Tibial nerve (tissue), 4 donors: Measurements from ENCODE around the gene TTC33. TPM values are rescaled to one million over a fixed set of nuclear protein-coding genes. Genes with fewer than 3 reads are reported as not detected.
"Not testable (repeated sequence)": the region's sequence is repeated elsewhere in the genome, so short reads cannot be mapped to it uniquely, and the experiment has no call there.

Experiments
- DNase-seq, 2 donors: peaks; one replicate each; pipeline ENCODE4 v3.0.0-alpha.2; 2019; ENCODE audit warnings: low spot score in 2 of 2
- H3K27ac ChIP-seq, 4 donors: fragments of 200-600 bp; sonication (generic) in 3 of 4; one replicate each; pipeline ENCODE4 v1.5.1; 2017 to 2019; ENCODE audit warnings: mild to moderate bottlenecking in 1 of 4
- H3K27me3 ChIP-seq, 2 donors: fragments of 200-600 bp; sonication (generic) in 1 of 2; one replicate each; pipeline versions ENCODE4 v1.5.1 to v1.6.0; 2017 to 2019
- H3K36me3 ChIP-seq, 3 donors: fragments of 200-600 bp; sonication (generic); one replicate each; pipeline ENCODE4 v1.5.1; 2018 to 2019
- H3K4me1 ChIP-seq, 4 donors: fragments of 200-600 bp; sonication (generic) in 3 of 4; one replicate each; pipeline ENCODE4 v1.5.1; 2017 to 2019
- H3K4me3 ChIP-seq, 4 donors: fragments of 200-600 bp; sonication (generic) in 3 of 4; one replicate each; pipeline ENCODE4 v1.5.1; 2017 to 2019; ENCODE audit warnings: mild to moderate bottlenecking in 1 of 4, moderate library complexity in 1 of 4
- H3K9me3 ChIP-seq, 4 donors: fragments of 200-600 bp; sonication (generic) in 3 of 4; one replicate each; pipeline ENCODE4 v1.5.1; 2017 to 2019
- EP300 ChIP-seq, 2 donors: sonication (generic); formaldehyde crosslinking; IDR thresholded peaks; one replicate each; pipeline ENCODE4 v1.6.1; 2017; ENCODE audit warnings: antibody characterized with exemption in 2 of 2, mild to moderate bottlenecking in 1 of 2
- POLR2A ChIP-seq, 2 donors: fragments of 450-650 bp; IDR thresholded peaks; one replicate each; pipeline ENCODE4 v1.6.1; 2017; ENCODE audit warnings: antibody characterized with exemption in 2 of 2, mild to moderate bottlenecking in 2 of 2, moderate library complexity in 2 of 2
- WGBS, 2 donors: methylation state at CpG; one replicate each; pipeline ENCODE4 v1.1.5; 2018; 5-methylcytosine and 5-hydroxymethylcytosine counted together
- total RNA-seq, 4 donors: library from RNA; depleted of rRNA; stranded (reverse); fragments of >200 nt; gene quantifications; one replicate each; pipeline ENCODE4 v1.1.0, GENCODE V29; 2016
- TF ChIP-seq, protein P1 (sequence below), 5 experiments: fragments of 200-600 bp in 3 of 5; fragments of 450-650 bp in 2 of 5; sonication (generic) in 3 of 5; IDR thresholded peaks; one replicate each; pipeline ENCODE4 v1.5.1; 2016 to 2019; ENCODE audit warnings: antibody characterized with exemption in 5 of 5, mild to moderate bottlenecking in 3 of 5, moderate library complexity in 2 of 5

Gene TTC33
- total RNA-seq, 4 donors from 2014 or later = 11.4 to 27.1 (median 19.9) TPM

- H3K4me1 ChIP-seq = no peaks in the 10 kb centered on the region
- H3K27ac ChIP-seq = no peak overlapping the region
- H3K9me3 ChIP-seq = no peaks in the 10 kb centered on the region
- no peak overlapping the region for H3K4me3 ChIP-seq
- DNase-seq = no peak
- H3K27me3 ChIP-seq = no peaks in the 10 kb centered on the region
- TF ChIP-seq EP300 (IDR thresholded peaks at IDR 0.05) (no peak), POLR2A (IDR thresholded peaks at IDR 0.05) (no peak)
- TF ChIP-seq, protein P1, sequence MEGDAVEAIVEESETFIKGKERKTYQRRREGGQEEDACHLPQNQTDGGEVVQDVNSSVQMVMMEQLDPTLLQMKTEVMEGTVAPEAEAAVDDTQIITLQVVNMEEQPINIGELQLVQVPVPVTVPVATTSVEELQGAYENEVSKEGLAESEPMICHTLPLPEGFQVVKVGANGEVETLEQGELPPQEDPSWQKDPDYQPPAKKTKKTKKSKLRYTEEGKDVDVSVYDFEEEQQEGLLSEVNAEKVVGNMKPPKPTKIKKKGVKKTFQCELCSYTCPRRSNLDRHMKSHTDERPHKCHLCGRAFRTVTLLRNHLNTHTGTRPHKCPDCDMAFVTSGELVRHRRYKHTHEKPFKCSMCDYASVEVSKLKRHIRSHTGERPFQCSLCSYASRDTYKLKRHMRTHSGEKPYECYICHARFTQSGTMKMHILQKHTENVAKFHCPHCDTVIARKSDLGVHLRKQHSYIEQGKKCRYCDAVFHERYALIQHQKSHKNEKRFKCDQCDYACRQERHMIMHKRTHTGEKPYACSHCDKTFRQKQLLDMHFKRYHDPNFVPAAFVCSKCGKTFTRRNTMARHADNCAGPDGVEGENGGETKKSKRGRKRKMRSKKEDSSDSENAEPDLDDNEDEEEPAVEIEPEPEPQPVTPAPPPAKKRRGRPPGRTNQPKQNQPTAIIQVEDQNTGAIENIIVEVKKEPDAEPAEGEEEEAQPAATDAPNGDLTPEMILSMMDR (IDR thresholded peaks at IDR 0.05) = no peak
- no peaks in the 10 kb centered on the region for H3K36me3 ChIP-seq
Measured at GRCh38 chr5:40656766-40657165, 99.0 kb downstream of the TTC33 start.

DNA sequence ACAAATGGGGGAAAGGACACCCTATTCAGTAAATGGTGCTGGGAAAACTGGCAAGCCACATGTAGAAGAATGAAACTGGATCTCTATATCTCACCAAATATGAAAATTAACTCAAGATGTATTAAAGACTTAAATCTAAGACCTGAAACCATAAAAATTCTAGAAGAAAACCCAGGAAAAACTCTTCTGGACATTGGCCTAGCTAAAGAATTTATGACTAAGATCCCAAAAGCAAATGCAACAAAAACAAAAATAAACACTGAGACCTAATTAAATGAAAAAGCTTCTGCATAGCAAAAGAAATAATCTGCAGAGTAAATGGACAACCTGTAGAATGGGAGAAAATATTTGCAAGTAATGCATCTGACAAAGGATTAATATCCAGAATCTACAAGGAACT lies 99.7 kb downstream of the TTC33 start:
- not testable (repeated sequence) for DNase-seq, H3K9me3 ChIP-seq, H3K27ac ChIP-seq, H3K36me3 ChIP-seq, H3K4me1 ChIP-seq, H3K4me3 ChIP-seq, H3K27me3 ChIP-seq

DNA sequence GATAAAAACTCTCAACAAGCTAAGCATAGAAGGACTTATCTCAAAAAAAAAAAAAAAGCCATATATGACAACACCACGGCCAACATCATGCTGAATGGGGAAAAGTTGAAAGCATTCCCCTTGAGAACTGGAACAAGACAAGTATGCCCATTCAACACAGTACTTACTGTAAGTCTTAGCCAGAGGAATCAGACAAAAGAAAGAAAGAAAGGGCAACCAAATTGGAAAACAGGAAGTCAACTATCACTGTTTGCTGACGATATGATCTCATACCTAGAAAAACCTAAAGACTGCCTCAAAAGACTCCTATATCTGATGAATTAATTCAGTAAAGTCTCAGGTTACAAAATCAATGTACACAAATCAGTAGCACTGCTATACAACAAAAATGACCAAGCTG lies 100.6 kb downstream of the TTC33 start:
- no peak for DNase-seq
- Histone ChIP-seq H3K27ac (no peak overlapping the region), H3K9me3 (no peaks in the 10 kb centered on the region), H3K4me3 (no peak overlapping the region), H3K27me3 (no peaks in the 10 kb centered on the region), H3K4me1 (no peaks in the 10 kb centered on the region), H3K36me3 (no peaks in the 10 kb centered on the region)
- TF ChIP-seq POLR2A (IDR thresholded peaks at IDR 0.05) (no peak), EP300 (IDR thresholded peaks at IDR 0.05) (no peak)
- TF ChIP-seq, protein P1 (IDR thresholded peaks at IDR 0.05) = no peak
- 29 to 41% methylated on average over 2 of the region's 2 CpGs for WGBS, 2 donors

DNA sequence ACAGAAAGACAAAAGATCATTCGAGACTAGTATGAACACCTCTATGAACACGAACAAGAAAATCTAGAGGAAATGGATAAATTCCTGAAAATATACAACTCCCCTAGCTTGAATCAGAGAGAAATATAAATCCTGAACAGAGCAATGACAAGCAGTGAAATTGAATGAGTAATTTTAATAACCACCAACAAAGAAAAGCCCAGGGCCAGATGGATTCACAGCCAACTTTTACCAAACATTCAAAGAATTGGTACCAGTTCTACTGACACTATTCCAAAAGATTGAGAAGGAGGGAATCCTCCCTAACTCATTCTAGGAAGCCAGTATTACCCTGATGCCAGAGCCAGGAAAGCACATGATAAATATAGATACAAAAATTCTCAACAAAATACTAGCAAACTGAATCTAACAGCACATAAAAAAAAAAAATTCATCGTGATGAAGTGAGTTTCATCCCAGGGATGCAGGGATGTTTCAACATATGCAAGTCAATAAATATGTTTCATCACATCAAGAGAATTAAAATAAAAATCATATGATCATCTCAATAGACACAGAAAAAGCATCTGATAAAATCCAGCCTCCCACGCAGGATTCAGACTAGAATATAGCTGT lies 101.3 kb downstream of the TTC33 start:
- no peak overlapping the region for H3K27ac ChIP-seq
- H3K4me3 ChIP-seq = no peak overlapping the region
- no peaks in the 10 kb centered on the region for H3K9me3 ChIP-seq
- WGBS, 2 donors = 80 to 85% methylated on average over 4 of the region's 4 CpGs
- no peaks in the 10 kb centered on the region for H3K4me1 ChIP-seq
- no peaks in the 10 kb centered on the region for H3K27me3 ChIP-seq
- no peak for TF ChIP-seq POLR2A (IDR thresholded peaks at IDR 0.05)
- TF ChIP-seq, protein P1 (IDR thresholded peaks at IDR 0.05) = no peak
- no peak for TF ChIP-seq EP300 (IDR thresholded peaks at IDR 0.05)
- no peaks in the 10 kb centered on the region for H3K36me3 ChIP-seq
- DNase-seq = no peak

- Histone ChIP-seq H3K27ac (no peak overlapping the region), H3K4me3 (no peak overlapping the region), H3K27me3 (no peaks in the 10 kb centered on the region), H3K9me3 (no peaks in the 10 kb centered on the region), H3K4me1 (no peaks in the 10 kb centered on the region), H3K36me3 (no peaks in the 10 kb centered on the region)
- DNase-seq = no peak
- WGBS, 2 donors = 81 to 86% methylated on average over 4 of the region's 4 CpGs
- no peak for TF ChIP-seq POLR2A (IDR thresholded peaks at IDR 0.05)
Measured at GRCh38 chr5:40653221-40654022, 102.3 kb downstream of the TTC33 start.

DNA sequence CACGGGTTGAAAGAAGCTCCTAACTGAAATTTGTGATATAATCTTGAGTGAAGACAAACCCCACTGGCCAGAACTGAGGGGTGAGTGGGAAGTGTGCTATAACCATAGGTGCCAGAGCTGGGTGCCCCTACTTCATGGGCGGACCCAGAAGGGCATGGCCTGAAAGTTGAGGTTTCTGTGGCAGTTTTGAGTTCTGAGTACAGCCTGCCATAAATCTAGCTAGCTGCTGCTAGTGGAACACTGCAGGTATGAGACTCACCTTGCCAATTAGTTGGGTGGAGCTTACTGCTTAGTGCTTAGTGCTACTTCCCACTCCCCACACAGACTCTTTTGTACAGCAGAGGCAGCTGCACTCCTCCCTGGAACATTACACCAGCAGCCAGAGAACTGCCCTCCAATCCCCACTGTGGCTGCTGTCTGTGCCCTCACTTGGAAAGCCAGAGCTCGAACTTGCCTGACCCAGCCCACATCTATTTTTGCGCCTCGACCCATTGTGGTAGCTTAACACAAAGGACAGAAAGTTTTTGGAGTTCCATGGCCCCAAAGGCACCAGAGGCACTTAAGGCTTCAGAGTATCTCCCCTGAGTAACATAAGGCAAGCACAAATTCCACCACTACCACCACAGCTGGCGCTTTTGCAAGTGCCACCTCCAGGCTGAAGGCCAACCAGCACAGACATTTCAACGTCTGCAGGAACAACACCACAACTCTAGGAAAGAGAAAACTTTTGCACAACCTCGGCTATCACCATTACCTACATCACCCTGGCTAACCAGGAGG lies 103.1 kb downstream of the TTC33 start:
- Histone ChIP-seq H3K27ac (no peak overlapping the region), H3K4me3 (no peak overlapping the region), H3K4me1 (no peaks in the 10 kb centered on the region), H3K27me3 (no peaks in the 10 kb centered on the region), H3K9me3 (no peaks in the 10 kb centered on the region), H3K36me3 (no peaks in the 10 kb centered on the region)
- DNase-seq = no peak
- WGBS, 2 donors = 82 to 84% methylated on average over 8 of the region's 8 CpGs
- no peak for TF ChIP-seq EP300 (IDR thresholded peaks at IDR 0.05)
- TF ChIP-seq, protein P1 (IDR thresholded peaks at IDR 0.05) = no peak
- TF ChIP-seq POLR2A (IDR thresholded peaks at IDR 0.05) = no peak
